GM03348 (cell line): Measurements from ENCODE around the gene ZNF740.
"Not testable (repeated sequence)": the region's sequence is repeated elsewhere in the genome, so short reads cannot be mapped to it uniquely, and the experiment has no call there.

Experiments used
- DNase-seq: peaks from one replicate; pipeline ENCODE4 v3.0.0; 2012; ENCODE audit warnings: low spot score

The ZNF740 gene

DNA sequence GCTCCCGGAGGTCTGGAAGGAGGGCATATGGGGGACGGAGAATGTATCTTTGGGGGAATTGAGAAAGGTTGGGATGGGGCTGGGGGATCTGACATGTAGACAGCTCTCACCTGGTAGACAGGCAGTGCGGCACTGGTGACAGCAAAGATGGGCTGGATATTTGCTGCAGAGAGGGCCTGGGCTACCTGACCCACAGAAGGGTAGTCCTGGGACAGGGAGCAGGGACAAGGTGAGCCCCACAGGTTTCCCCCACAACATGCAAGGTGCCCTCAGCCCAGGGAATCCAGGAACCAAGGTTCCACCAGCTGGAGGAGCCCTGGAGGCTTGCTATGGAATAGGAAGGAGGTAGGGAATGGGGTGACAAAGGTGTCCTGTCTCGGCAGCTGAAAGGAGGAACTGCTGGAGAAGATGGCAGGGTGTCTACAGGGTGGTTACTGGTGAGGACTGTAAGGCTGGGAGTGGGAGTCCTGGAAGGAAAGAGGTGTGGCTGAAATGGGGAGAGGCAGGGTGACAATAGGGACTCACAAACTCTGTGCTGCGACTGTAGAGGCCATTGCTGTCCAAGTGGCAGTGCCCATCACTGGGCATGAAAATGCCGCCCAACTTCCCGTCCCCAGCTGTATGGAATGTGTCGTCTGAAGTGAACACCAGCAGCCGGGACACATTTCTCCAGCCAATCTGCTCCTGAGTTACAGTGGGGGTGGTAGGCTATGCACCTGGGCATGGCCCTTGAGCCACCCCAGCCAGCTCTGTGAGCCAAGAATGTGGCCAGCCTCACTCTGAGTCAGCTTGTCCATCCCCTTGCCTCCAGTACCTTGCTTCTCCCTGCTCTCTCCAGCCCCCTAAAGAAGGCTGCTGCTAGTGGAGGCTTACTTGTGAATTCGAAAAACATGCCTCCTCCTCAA is 15.2 kb downstream of the ZNF740 start:
- DNase-seq = no peak

DNA sequence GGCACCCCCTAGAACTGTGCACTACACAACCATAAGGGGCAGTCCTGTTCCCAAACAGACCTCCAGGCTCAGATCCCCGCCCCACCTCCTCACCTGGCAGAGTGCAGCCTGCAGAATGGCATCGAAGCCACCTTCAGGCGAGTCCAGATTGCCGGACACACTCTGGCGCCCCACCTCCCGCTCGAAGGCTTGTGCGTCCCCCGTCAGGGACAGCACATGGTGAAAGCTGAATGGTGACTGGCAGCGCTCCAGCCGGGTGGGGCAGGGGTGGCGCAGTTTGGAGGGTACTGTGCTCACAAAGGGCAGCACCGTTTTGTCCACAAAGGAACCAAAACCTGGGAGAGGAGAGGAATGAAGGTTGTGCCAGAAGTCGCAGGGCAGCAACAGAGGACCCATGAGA is 16.0 kb downstream of the ZNF740 start:
- no peak for DNase-seq

DNA sequence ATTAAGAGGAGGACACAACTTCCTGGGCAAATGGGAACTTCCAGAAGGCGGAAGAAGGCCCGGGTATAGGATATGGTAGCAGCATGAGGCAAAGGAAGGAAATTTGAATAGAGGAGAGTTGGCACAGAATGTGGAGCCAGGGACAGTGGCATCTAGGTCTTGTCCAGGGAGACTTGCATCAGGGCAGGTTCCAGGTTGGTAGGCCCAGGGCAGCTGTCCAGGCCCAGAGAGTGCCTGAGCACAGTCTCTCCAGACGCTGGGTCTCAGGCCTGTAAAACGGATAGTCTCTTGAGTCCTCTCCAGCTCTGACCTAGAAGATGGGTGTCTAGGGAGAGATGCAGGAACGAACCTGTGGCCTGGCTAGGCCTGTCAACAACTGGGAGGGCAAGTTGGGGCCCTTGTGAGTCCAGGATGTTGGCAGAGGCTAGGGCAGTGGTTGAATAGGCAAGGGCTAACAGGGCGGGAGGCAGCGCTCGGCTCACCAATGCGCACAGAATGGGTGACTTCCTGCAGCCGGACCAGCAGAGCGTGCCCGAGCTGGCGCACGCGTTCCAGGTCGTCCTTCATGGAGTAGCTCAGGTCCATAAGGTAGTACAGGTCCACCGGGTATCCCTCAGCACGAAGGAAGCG is 16.6 kb downstream of the ZNF740 start:
- DNase-seq = no peak

DNA sequence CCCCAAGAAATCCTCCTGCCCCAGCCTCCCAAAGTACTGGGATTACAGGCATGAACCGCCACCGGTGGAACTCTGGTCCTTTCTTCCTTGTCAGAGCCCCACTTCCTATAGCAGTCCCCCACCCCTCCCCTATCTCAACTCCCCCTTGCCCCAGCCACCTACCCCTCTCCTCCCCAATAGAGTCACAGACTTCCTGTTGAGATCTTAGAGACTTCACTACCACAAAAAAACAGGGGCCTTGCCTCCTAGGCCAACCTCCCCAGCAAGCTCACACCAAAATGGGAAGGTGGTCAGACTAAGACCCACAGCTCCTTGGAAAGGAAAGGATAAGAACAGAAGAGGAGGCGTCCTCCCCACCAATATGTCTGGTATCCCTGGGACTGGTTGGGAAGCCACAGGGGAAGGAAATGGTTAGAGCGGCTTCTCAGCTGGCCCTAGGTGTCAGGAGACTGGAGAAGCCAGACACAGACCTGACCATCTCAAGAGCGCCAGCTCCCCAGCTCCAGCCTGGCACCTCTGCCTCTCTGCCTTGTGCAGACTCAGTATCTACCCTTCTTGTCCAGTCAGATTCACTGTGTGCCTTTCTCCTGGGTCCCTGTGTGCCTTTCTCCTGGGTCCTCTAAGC is 18.1 kb downstream of the ZNF740 start:
- DNase-seq = no peak

DNA sequence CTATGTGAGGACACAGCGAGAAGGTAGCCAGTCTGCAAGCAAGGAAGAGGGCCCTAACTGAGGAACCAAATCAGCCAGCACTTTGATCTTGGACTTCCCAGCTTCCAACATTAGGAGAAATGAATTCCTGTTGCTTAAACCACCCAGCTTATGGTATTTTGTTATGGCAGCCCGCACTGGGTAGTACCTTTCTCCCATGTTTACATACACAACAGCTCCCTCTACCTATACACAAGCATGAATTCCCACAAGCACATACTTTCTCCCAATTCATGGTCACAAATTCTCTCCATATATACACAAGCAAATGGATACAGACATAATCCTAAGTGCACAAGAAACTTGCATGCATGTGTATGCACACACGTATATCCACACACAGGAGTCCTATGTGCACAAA is 19.2 kb downstream of the ZNF740 start:
- no peak for DNase-seq

DNA sequence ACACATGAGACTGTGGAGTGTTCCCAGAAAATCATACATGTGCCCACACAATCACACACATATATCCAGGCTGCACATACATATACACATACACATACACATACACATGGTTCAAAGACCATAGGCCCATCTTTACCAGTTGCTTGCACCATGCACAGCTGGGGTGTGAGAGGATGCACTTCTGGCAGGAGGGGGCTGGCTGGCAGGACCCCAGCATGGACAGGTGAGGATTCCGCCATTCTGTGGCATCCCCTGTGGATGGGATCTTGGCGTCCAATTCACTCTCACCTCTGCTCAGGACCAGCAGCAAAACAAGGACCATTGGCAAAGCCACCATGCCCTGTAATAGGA is 19.6 kb downstream of the ZNF740 start:
- no peak for DNase-seq

DNA sequence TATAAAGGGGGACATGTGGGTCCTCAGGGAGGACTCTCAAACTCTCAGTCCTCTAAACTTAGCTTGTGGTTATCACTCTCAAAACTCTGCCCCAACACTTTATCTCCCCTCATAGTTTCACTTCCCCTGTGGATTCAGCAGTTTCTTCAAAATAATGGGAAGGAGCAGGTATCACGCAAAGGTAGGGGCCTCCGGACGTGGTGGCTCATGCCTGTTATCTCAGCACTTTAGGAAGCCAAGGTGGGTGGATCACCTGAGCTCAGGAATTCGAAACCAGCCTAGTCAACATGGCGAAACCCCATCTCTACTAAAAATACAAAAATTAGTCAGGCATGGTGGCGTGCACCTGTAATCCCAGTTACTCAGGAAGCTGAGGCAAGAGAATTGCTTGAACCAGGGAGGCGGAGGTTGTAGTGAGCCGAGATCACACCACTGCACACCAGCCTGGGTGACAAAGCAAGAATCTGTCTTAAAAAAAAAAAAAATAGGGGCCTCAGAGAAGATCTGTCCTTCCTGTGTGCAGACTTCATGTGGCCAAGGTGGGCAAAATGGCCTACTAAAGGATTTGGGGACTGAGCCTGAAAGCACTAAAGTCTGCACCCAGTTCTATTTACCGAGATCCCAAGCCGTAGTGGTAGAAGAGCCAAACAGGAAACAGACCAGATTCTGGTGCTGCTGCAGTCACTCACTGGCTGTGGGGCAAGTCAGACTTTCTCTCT is 20.1 kb downstream of the ZNF740 start:
- no peak for DNase-seq

DNA sequence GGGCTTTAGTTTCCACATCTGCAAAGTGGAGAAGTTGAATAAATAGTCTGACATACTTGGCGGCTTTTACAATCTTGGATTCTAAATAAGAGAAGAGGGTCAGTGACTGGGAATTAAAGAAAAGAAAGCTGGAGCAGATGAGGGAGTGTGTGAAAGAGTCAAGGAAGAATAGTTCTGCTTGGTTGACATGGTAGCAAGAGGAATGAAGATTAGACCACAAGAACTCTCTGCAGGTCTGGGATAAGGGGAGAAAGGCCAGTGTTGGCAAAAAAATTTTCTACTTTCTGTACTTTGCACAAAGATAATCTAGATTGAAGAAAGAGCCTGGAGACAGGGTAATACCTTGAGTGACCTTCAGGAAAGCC is 20.6 kb downstream of the ZNF740 start:
- DNase-seq = no peak

DNA sequence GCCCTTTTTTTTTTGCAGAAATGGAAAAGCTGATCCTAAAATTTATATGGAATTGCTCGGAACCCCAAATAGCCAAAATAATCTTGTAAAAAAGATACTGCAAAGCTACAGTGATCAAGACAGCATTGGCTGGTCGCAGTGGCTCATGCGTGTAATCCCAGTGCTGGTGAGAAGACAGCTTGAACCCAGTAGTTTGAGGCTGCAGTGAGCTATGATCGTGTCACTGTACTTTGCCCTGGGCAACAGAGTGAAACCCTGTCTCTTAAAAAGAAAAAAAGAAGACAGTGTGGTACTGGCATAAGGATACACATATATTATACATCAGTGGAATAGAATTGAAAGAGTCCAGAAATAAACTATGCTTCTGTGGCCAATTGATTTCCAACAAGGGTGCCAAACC is 21.1 kb downstream of the ZNF740 start:
- no peak for DNase-seq

DNA sequence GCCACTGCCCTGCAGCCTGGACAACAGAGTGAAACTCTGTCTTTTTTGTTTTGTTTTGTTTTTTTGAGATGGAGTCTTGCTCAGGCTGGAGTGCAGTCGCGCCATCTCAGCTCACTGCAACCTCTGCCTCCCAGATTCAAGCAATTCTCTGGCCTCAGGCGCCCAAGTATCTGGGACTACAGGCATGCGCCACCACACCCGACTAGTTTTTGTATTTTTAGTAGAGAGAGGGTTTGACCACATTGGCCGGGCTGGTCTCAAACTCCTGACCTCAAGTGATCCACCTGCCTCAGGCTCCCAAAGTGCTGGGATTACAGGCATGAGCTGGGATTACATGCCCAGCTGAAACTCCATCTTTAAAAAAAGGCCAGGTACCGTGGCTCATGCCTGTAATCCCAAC is 21.8 kb downstream of the ZNF740 start:
- DNase-seq = not testable (repeated sequence)

DNA sequence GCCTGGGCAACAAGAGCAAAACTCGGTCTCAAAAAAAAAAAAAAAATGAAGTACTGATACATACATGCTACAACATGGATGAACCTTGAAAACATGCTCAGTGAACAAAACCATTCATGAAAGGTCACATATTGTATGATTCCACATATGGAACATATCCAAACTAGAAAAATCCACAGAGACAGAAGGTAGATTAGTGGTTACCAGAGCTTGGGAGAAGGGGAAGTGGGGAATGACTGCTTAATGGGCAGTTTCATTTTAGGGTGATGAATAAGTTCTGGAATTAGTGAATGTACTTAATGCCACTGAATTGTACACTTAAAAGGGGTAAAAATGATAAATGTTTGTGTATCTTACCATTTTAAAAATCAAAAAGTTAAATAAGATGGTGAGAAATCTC is 23.8 kb downstream of the ZNF740 start:
- no peak for DNase-seq

DNA sequence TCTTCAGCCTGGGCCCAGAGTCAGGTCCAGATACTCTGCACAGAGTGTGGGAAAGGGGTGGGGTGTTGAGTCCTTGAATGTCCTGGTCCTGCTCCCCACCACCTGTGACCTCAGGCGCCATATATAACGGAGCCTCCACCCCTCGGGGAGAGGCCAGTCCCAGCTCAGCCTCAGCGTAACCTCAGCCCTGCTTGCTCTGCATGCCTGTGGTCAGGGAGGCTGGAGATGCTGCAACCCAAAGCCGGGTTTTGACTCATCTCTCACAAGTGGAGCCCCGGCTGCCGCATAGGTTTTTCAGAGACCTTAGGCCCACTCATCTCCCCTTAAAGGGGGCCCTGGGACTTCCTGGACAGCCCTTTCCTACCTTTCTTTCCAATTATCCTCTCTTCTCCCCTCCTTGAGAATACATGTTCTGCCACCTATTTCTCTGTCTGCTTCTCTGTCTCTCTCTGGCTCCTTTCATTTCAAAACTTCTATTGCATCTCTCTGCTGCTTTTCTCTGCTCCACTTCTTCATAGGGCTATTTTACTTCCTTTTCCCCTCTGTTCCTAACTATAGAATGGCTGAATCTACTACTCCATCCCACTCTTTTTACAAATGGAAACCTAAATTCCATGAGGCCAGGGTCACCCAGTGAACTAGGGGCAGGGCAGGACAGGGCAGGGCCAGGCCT is 25.4 kb downstream of the ZNF740 start:
- DNase-seq = peak; percentile 95

DNA sequence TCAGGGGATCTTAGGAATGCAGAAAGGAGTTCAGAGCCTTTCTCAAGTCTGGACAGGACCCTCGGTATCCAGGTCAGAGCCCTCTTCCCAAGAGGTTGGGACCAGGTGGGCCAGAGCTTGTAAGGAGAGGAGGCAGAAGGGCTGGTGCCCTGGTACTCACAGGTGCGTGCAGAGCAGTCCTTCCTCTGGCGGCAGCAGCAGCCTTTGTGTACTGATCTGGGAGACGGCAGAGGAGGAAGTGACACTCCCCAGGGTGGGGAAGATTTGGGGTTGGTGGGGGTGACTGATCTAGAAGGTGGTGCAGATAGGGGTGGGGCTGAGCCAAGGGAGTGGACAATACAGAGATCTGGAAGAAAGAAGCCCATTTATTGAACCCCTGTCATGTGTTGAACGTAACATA is 26.5 kb downstream of the ZNF740 start, which contains the start of gene ITGB7:
Gene ITGB7 (minus strand): TSS at position 210 of the 400 bp plus-strand sequence. CDS start 6,808 bp downstream, outside the sequence.
- DNase-seq = no peak

DNA sequence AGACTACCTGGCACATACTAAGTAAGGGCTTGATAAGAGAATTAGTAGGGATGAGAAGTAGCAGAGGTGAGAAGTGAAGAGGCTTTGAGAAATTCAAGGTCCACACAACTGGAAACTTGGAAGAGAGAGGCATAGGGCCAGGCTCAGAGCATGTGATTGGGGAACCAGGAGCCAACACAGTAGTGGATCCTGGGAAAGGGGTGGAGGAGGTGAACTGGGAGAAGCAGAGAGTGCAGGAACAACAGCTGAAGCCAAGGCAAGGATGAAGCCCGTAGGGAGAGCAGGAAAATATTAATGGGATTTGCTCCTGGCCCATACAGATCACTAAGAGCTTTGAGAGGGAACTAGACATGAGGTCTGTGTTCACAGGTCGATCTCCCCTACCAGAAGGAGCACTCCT is 27.9 kb downstream of the ZNF740 start:
- no peak for DNase-seq

DNA sequence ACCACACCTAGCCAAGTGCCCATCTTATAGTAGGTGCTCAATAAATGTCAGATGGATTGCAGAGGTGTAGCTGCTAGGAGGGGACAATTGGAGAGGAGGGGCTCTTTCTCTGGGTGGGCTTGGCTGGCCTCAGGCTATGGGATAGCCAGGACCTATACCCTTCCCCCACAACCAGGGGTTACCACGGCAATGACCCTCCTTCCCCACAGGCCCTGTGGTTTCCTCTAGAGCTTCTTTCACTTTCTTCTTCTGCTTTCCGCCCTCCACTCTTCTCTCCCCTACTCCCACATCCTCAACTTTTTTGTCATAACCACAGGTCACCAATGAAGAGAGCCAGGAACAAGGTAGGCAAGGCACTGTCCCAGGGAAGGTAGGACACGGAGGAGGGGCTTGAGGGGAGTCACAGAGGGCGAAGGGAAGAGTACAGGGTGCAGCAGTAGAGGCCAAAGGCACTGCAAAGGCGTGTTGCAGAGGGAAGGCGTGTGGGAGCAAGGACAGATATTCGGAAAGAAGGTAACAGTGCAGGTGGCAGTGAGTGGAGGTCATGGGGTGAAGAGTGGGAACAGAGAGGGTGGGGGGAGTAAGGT is 28.4 kb downstream of the ZNF740 start:
- no peak for DNase-seq

DNA sequence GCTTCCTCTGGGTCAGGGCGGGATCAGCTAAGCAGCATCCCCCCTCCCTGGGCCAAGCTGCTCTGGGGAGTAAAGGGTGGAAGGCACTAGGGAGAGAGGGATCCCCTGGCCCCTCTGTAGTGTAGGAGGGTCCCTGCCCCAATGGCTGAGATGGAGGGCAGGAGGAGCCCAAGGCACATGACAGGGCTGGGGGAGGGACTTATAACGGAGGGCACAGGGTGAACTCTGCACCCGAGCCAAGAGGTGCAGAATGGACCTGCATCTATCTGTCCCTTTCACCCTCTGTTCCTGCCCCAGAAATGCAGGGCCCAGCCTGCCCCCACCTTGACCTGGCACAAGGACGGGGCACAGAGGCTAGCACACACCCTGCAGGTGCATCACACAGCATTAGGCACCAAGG is 30.3 kb downstream of the ZNF740 start:
- DNase-seq = no peak

DNA sequence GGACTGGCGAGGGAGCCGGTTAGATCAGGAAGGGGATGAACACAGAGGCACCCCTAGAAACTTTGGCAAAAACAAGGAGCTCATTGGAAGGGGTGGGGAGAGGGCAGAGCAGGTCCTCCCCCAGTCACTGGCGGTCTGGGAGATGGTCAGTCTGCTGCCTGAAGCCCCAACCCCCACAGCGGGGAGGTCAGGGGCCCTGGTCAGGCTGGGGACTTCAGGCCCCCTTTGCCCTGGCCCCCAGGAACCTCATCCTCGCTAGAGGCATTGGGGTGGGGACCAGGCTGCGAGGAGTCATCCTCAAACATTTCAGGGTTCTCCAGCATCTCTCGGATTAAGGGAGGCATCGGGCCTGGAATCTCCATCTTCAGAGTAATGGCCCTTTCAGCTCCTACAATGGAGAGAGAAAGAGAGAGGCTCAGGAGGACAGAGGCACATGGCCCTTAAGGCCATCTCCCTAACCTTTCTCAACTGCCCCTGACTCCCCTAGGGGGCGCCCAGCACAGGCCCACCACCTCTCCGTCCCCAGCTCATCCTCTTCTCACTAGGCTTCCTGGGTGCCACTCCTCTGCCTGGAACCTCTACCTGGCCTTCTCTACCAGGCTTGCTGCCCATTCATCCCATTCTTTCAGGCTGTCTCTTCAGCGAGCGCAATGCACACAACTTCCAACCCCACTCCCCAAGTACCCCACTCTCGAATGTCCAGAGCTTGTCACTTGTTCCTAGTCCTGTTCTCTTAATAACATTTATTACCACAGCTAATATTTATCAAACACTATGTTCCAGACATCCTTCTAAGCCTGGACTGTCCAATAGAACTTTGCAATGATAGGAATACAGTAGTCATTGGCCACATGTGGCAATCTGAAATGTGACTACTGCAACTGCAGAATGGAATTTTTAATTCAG is 31.2 kb downstream of the ZNF740 start:
- no peak for DNase-seq

DNA sequence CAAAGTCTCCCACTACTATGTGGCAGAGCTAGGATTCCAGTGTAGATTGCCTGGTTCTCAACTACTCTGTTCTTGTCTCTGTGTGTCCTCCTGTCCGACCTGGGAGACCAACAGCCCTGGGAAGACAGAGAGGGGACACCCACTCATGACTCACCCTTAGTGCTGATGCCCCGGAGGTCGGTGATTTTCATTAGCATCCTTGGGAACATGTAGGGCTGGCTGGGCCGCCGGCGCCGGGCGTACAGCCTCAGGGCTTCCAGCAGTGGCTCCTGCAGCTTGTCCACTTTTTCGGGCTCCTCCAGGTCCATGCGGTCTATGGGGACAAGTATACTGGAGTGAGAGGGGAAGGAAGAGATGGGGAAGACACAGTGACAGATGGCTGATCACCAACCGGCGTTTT is 32.4 kb downstream of the ZNF740 start:
- DNase-seq = no peak

DNA sequence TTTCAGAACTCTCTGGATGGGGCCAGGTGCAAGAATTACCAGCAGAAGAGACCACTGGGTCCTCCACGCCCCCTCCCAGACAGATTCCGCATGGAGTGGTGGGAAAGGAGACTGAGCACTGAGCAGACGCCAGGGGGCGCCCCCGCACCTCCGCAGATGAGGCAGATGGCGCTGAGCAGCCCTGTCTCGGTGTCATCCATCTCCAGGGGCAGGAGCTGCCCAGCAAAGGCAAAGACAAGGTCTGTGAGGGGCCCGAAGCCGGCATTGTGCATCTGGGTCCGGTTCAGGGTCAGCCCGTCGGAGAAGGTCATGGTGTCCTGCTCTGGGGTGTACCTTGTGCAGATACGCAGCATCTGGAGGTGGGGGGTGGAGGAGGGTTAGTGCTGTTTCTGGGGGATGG is 32.8 kb downstream of the ZNF740 start:
- DNase-seq = peak; percentile 87

DNA sequence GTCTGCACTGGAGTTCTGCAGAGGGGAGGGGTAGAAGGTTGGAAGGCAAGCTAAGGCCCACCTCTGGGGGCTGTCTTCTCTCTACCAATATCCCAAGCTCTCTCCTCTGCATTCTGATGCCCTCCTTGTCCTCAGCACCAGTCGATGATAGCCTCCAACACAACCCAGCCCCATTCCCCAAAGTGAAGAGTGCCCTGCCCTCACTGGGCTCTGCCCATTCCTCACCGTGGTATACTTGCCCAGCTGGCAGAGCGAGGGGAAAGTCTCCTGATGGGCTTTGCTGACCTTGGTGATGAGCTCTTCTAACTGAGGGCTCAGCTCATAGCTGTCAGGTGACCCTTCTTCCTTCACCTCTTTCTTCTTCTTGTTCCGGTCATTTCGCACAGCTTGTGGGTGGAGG is 33.7 kb downstream of the ZNF740 start:
- DNase-seq = no peak
